GM23338 (cell line): Measurements from ENCODE around the gene WDR13. TPM values are rescaled to one million over a fixed set of nuclear protein-coding genes. Genes with fewer than 3 reads are reported as not detected.

Experiments used
- ATAC-seq: fragments of 200-7000 bp; cut with Tn5 transposase; 3 replicates; pipeline ENCODE4 v1.9.1; 2020
- DNase-seq: peaks from one replicate; pipeline ENCODE4 v3.0.0-alpha.2; 2015; ENCODE audit warnings: low spot score
- H2AFZ ChIP-seq: fragments of 200-600 bp; sonication (generic); 2 replicates; pipeline ENCODE4 v1.8.0; 2016; ENCODE audit warnings: antibody characterized with exemption, mild to moderate bottlenecking, moderate library complexity
- H3F3A ChIP-seq: fragments of 200-600 bp; sonication (generic); replicated peaks from 2 replicates; pipeline ENCODE4 v1.8.0; 2017; ENCODE audit warnings: antibody characterized with exemption, mixed run types, low read depth
- H3K27ac ChIP-seq: fragments of 200-600 bp; sonication (generic); 2 replicates; pipeline ENCODE4 v1.6.1; 2016; ENCODE audit warnings: low read depth
- H3K27me3 ChIP-seq: fragments of 200-600 bp; sonication (generic); 2 replicates; pipeline ENCODE4 v1.8.0; 2016; ENCODE audit warnings: mild to moderate bottlenecking, mixed run types, moderate library complexity; ENCODE audit not compliant: insufficient read depth
- H3K36me3 ChIP-seq: fragments of 200-600 bp; sonication (generic); 2 replicates; pipeline ENCODE4 v1.8.0; 2016; ENCODE audit warnings: mild to moderate bottlenecking; ENCODE audit not compliant: insufficient read depth
- H3K4me1 ChIP-seq: fragments of 200-600 bp; sonication (generic); 2 replicates; pipeline ENCODE4 v1.8.0; 2016; ENCODE audit warnings: mild to moderate bottlenecking, moderate library complexity; ENCODE audit not compliant: insufficient read depth
- H3K4me2 ChIP-seq: fragments of 200-600 bp; sonication (generic); 2 replicates; pipeline ENCODE4 v1.7.1; 2017; ENCODE audit warnings: mixed run types
- H3K4me3 ChIP-seq: fragments of 200-600 bp; sonication (generic); 2 replicates; pipeline ENCODE4 v1.6.1; 2016; ENCODE audit warnings: mixed run types
- H3K79me2 ChIP-seq: fragments of 200-600 bp; sonication (generic); replicated peaks from 2 replicates; pipeline ENCODE4 v1.8.0; 2017; ENCODE audit warnings: mild to moderate bottlenecking; ENCODE audit not compliant: insufficient read depth
- H3K9me2 ChIP-seq: fragments of 200-600 bp; sonication (generic); 2 replicates; pipeline ENCODE4 v1.8.0; 2017; ENCODE audit not compliant: insufficient read depth
- H4K20me1 ChIP-seq: fragments of 200-600 bp; sonication (generic); replicated peaks from 2 replicates; pipeline ENCODE4 v1.8.0; 2017; ENCODE audit warnings: mild to moderate bottlenecking; ENCODE audit not compliant: insufficient read depth
- H3K27ac Mint-ChIP-seq: 2 replicates; pipeline ENCODE4 v1.8.0; 2020; ENCODE audit warnings: inconsistent platforms, mild to moderate bottlenecking, moderate library complexity, mixed read lengths
- H3K27me3 Mint-ChIP-seq: 3 replicates; pipeline ENCODE4 v1.8.0; 2022; ENCODE audit warnings: low read depth, mild to moderate bottlenecking, moderate library complexity, mixed read lengths, inconsistent platforms; ENCODE audit not compliant: insufficient read depth, poor library complexity
- H3K36me3 Mint-ChIP-seq: 3 replicates; pipeline ENCODE4 v1.8.0; 2021; ENCODE audit warnings: low read depth, mild to moderate bottlenecking, inconsistent platforms, moderate library complexity, mixed read lengths
- H3K4me1 Mint-ChIP-seq: 3 replicates; pipeline ENCODE4 v1.8.0; 2020; ENCODE audit warnings: mild to moderate bottlenecking, inconsistent platforms, mixed read lengths
- H3K4me3 Mint-ChIP-seq: 3 replicates; pipeline ENCODE4 v1.8.0; 2021; ENCODE audit warnings: moderate library complexity, mild to moderate bottlenecking, inconsistent platforms, mixed read lengths
- H3K9me3 Mint-ChIP-seq: 3 replicates; pipeline ENCODE4 v1.8.0; 2020; ENCODE audit warnings: moderate library complexity, mild to moderate bottlenecking, inconsistent platforms, mixed read lengths
- CREB1 ChIP-seq: fragments of 250-450 bp; sonication (Bioruptor Pico); IDR thresholded peaks from 2 replicates; pipeline ENCODE4 v1.5.0; 2020; ENCODE audit warnings: low read depth, mild to moderate bottlenecking, moderate library complexity
- ETS1 ChIP-seq: IDR thresholded peaks from 2 replicates; pipeline ENCODE4 v1.6.1; 2016; ENCODE audit warnings: antibody characterized with exemption
- EZH2 ChIP-seq: fragments of 200-600 bp; sonication (generic); IDR thresholded peaks from one replicate; pipeline ENCODE4 v1.8.0; 2017; ENCODE audit warnings: antibody characterized with exemption, mild to moderate bottlenecking, low read depth; ENCODE audit not compliant: unreplicated experiment
- EZH2phosphoT487 ChIP-seq: fragments of 200-600 bp; sonication (generic); IDR thresholded peaks from one replicate; pipeline ENCODE4 v1.8.1; 2018; ENCODE audit warnings: antibody characterized with exemption; ENCODE audit not compliant: unreplicated experiment
- NANOG ChIP-seq: IDR thresholded peaks from 2 replicates; pipeline ENCODE4 v1.6.1; 2016; ENCODE audit warnings: antibody characterized with exemption, borderline replicate concordance
- POLR2AphosphoS5 ChIP-seq: IDR thresholded peaks from 2 replicates; pipeline ENCODE4 v1.6.1; 2016; ENCODE audit warnings: antibody characterized with exemption, low read depth
- REST ChIP-seq: IDR thresholded peaks from one replicate; pipeline ENCODE4 v1.6.1; 2018; ENCODE audit warnings: antibody characterized with exemption; ENCODE audit not compliant: unreplicated experiment
- STAT1 ChIP-seq: IDR thresholded peaks from one replicate; pipeline ENCODE4 v1.6.1; 2016; ENCODE audit warnings: antibody characterized with exemption; ENCODE audit not compliant: unreplicated experiment
- ZNF114 ChIP-seq: fragments of 250-450 bp; sonication (Bioruptor Pico); IDR thresholded peaks from 2 replicates; pipeline ENCODE4 v1.5.0; 2020; ENCODE audit warnings: mild to moderate bottlenecking, moderate library complexity
- ZNF331 ChIP-seq: fragments of 250-450 bp; sonication (Bioruptor Pico); IDR thresholded peaks from 2 replicates; pipeline ENCODE4 v1.5.0; 2020; ENCODE audit warnings: low read depth, mild to moderate bottlenecking, moderate library complexity
- polyA plus RNA-seq: library from polyadenylated mRNA; unstranded; fragments of >200 nt; fragmentation: Nextera tagmentation; extraction: Ambion mirVana; gene quantifications from 2 replicates; pipeline ENCODE4 v1.2.1, GENCODE V29; 2016
- total RNA-seq: library from RNA; depleted of rRNA; stranded (reverse); fragments of >200 nt; shearing (Covaris generic); gene quantifications from 2 replicates; pipeline ENCODE4 v1.2.3, GENCODE V29; 2014

The WDR13 gene
- total and polyA plus RNA-seq, 2 experiments from 2014 or later = 24.2 to 24.9 TPM

DNA sequence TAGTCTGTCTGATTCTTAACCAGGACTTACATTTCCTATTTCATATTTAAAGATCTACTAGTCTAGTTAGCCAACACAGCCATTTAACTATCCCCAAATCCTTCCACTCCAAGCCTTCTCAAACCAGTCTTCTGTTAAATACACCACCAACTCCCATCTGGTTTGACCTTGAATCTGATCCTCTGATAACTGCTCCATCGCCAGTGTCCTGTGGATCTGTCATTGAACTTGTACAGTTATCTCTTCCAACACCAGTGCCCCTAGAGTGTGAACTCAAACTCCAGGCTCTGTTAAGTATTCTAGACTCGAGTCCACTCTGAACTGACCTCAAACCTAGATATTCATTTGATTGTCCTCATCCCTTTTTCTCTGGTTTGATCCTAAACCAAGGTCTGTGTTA lies 14.4 kb downstream of the WDR13 start (continued):
- TF ChIP-seq REST = no peak
- no peak for TF ChIP-seq EZH2phosphoT487
- TF ChIP-seq STAT1 = no peak
- TF ChIP-seq NANOG = no peak
- TF ChIP-seq CREB1 (CRISPR knock-in tag) = no peak

DNA sequence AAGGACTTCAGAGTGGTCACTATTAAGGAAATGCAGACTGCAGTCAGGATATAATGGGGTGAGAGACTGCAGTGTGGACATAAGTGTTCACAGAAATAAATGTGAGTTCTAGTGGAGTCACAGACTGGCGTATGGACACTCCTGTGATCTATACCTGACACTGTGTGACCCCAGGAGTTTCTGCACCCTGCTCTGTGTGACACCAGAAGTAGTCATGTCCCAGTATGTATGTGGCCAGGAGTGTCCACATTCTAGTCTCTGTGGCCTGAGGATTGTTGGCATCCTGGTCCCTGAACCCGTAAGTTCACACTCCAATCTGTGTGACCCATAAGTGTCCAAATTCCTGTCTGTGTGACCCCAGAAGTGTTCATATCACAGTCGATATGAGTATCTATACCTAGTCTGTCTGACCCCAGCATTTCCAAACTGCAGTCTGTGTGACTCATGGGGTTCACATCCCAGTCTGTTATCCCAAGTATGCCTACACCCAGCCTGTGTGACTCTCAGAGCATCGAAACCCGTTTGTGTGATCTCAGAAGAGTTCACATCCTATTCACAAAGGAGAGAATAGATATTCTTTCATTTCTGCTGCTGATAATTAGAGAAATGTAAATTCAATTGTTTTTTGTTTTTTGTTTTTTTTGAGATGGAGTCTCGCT lies 16.3 kb downstream of the WDR13 start:
- TF ChIP-seq EZH2 = no peak
- Histone ChIP-seq H3K4me1 (no peaks in the 10 kb centered on the region), H3K9me2 (no peaks in the 10 kb centered on the region), H2AFZ (no peak overlapping the region), H3K27ac (no peak overlapping the region), H3K27me3 (no peaks in the 10 kb centered on the region), H3F3A (no peaks in the 10 kb centered on the region), H3K4me2 (no peak overlapping the region), H3K4me3 (no peak overlapping the region), H3K36me3 (no peaks in the 10 kb centered on the region), H3K79me2 (no peaks in the 10 kb centered on the region), H4K20me1 (no peaks in the 10 kb centered on the region)
- ATAC-seq (no peak), DNase-seq (no peak)
- no peaks in the 10 kb centered on the region for H3K9me3 Mint-ChIP-seq
- no peaks in the 10 kb centered on the region for H3K36me3 Mint-ChIP-seq
- H3K27ac Mint-ChIP-seq = no peak overlapping the region
- no peak overlapping the region for H3K4me3 Mint-ChIP-seq
- peaks cover 4% of the 10 kb centered on the region for H3K27me3 Mint-ChIP-seq
- H3K4me1 Mint-ChIP-seq = peaks cover 5% of the 10 kb centered on the region; the same call in 2 of the 3 replicates

GRCh38 chrX:48616576-48616975 lies 19.3 kb downstream of the WDR13 start:
- Mint-ChIP-seq H3K27ac (0 out of 2 replicates have a peak overlapping the region, but pooled peaks have one; percentile 74), H3K4me1 (peaks cover 5% of the 10 kb centered on the region; the same call in 2 of the 3 replicates), H3K4me3 (peak overlapping the region; percentile 8; the same call in 1 of the 3 replicates), H3K36me3 (no peaks in the 10 kb centered on the region), H3K9me3 (no peaks in the 10 kb centered on the region), H3K27me3 (peaks cover 4% of the 10 kb centered on the region)
- Histone ChIP-seq H3K36me3 (no peaks in the 10 kb centered on the region), H3K79me2 (no peaks in the 10 kb centered on the region), H2AFZ (0 out of 2 replicates have a peak overlapping the region, but pooled peaks have one; percentile 56), H3K4me3 (no peak overlapping the region), H4K20me1 (no peaks in the 10 kb centered on the region), H3K27me3 (no peaks in the 10 kb centered on the region), H3F3A (no peaks in the 10 kb centered on the region), H3K9me2 (no peaks in the 10 kb centered on the region), H3K4me1 (no peaks in the 10 kb centered on the region), H3K4me2 (0 out of 2 replicates have a peak overlapping the region, but pooled peaks have one; percentile 20), H3K27ac (no peak overlapping the region)
- peak; percentile 53 for DNase-seq
- peak; percentile 47; the same call in 1 of the 3 replicates for ATAC-seq
- TF ChIP-seq NANOG (no peak), POLR2AphosphoS5 (no peak), CREB1 (CRISPR knock-in tag) (no peak), REST (no peak), ETS1 (no peak), EZH2 (no peak), ZNF331 (CRISPR knock-in tag) (no peak), ZNF114 (no peak)
